GM21526 (cell line): ENCODE results near the gene WWOX.
"Not testable (repeated sequence)": the region's sequence is repeated elsewhere in the genome, so short reads cannot be mapped to it uniquely, and the experiment has no call there.

Experiments used
- ATAC-seq: cut with Tn5 transposase; IDR thresholded peaks from one replicate; pipeline ENCODE4 v1.9.1; 2021; ENCODE audit warnings: moderate library complexity; ENCODE audit not compliant: unreplicated experiment, low FRiP score

WWOX gene

GRCh38 chr16:78686601-78687000 lies 587.1 kb downstream of the WWOX start:
- no peak for ATAC-seq

GRCh38 chr16:78689028-78689427 lies 589.6 kb downstream of the WWOX start:
- ATAC-seq: no peak

- ATAC-seq: no peak
These were observed 590.1 kb downstream of the WWOX start for GRCh38 chr16:78689536-78689935.

GRCh38 chr16:78690510-78690909 lies 591.1 kb downstream of the WWOX start:
- ATAC-seq: no peak

- not testable (repeated sequence) for ATAC-seq
These were observed 592.3 kb downstream of the WWOX start for GRCh38 chr16:78691746-78692145.

- ATAC-seq: no peak
These were observed 594.0 kb downstream of the WWOX start for GRCh38 chr16:78693496-78693895.

GRCh38 chr16:78694414-78694813 lies 595.0 kb downstream of the WWOX start:
- ATAC-seq: no peak

GRCh38 chr16:78695391-78695790 lies 595.9 kb downstream of the WWOX start:
- no peak for ATAC-seq

- no peak for ATAC-seq
These were observed 597.3 kb downstream of the WWOX start for GRCh38 chr16:78696797-78697196.

GRCh38 chr16:78697426-78697825 lies 598.0 kb downstream of the WWOX start:
- ATAC-seq: no peak

GRCh38 chr16:78703936-78704335 lies 604.5 kb downstream of the WWOX start:
- no peak for ATAC-seq

- ATAC-seq: no peak
These were observed 605.0 kb downstream of the WWOX start for GRCh38 chr16:78704416-78704815.

GRCh38 chr16:78705694-78706093 lies 606.2 kb downstream of the WWOX start:
- ATAC-seq: no peak

- ATAC-seq: no peak
These were observed 607.2 kb downstream of the WWOX start for GRCh38 chr16:78706637-78707036.

GRCh38 chr16:78709137-78709884 lies 609.9 kb downstream of the WWOX start:
- no peak for ATAC-seq

GRCh38 chr16:78715106-78715505 lies 615.7 kb downstream of the WWOX start:
- ATAC-seq: no peak

GRCh38 chr16:78715673-78716072 lies 616.2 kb downstream of the WWOX start:
- ATAC-seq: no peak

GRCh38 chr16:78718141-78718540 lies 618.7 kb downstream of the WWOX start:
- ATAC-seq: no peak

- ATAC-seq: no peak
These were observed 621.0 kb downstream of the WWOX start for GRCh38 chr16:78720416-78720815.

GRCh38 chr16:78727536-78727935 lies 628.1 kb downstream of the WWOX start:
- ATAC-seq: no peak

- ATAC-seq: no peak
These were observed 630.2 kb downstream of the WWOX start for GRCh38 chr16:78729687-78730086.

GRCh38 chr16:78731785-78732184 lies 632.3 kb downstream of the WWOX start:
- no peak for ATAC-seq

- ATAC-seq: no peak
These were observed 633.2 kb downstream of the WWOX start for GRCh38 chr16:78732696-78733095.
